ENCODE data around the gene IFNA2.
"Not testable (repeated sequence)": the region's sequence is repeated elsewhere in the genome, so short reads cannot be mapped to it uniquely, and the experiment has no call there.

The IFNA2 gene

GRCh38 chr9:21383627-21384026 is 1.6 kb downstream of the IFNA2 start:
- 61% methylated on average over 3 of the region's 4 CpGs for WGBS (ENCODE audit: insufficient coverage)
- ChIA-PET POLR2A (no interaction called here), CTCF (no interaction called here)
- Histone ChIP-seq H3K9me3 (ENCODE audit: control extremely low read depth in 1 of 5, control insufficient read depth in 4 of 5, insufficient read depth in 2 of 5, low read depth in 1 of 5, low read length in 4 of 5) (no peaks in the 10 kb centered on the region), H3K4me1 (ENCODE audit: control extremely low read depth in 1 of 4, control insufficient read depth in 4 of 4, insufficient read depth in 4 of 4, low read length in 3 of 4) (peaks cover 15 to 34% (median 23%) of the 10 kb centered on the region in 4 experiments), H3K27me3 (replicated peaks in 2 of 5; ENCODE audit: control insufficient read depth in 4 of 5, insufficient read depth in 5 of 5, low read length in 4 of 5) (no peaks in the 10 kb centered on the region), H3K27ac (ENCODE audit: insufficient read depth in 1 of 2, low read depth in 1 of 2, low read length in 2 of 2, poor library complexity in 1 of 2, severe bottlenecking in 2 of 2) (no peak overlapping the region), H3K4me3 (ENCODE audit: control insufficient read depth in 1 of 7, extremely low read depth in 1 of 7, insufficient read depth in 4 of 7, low read depth in 2 of 7, low read length in 6 of 7) (peak overlapping the region in 1 of 7 experiments; percentile 0), H3K36me3 (ENCODE audit: control insufficient read depth in 4 of 4, insufficient read depth in 4 of 4, low read length in 3 of 4) (no peaks in the 10 kb centered on the region)
- peak in 1 of 3 donors; percentile 39 for DNase-seq

- POLR2A ChIA-PET, result no interaction called here
- no peaks in the 10 kb centered on the region for H3K27me3 ChIP-seq (replicated peaks in 2 of 5; ENCODE audit: control insufficient read depth in 4 of 5, insufficient read depth in 5 of 5, low read length in 4 of 5)
- peak; percentile 60 to 93 (median 90) for DNase-seq
- 64% methylated on average over 3 of the region's 5 CpGs for WGBS (ENCODE audit: insufficient coverage)
- peak overlapping the region in 6 of 7 experiments; percentile 5 to 73 (median 47) for H3K4me3 ChIP-seq (ENCODE audit: control insufficient read depth in 1 of 7, extremely low read depth in 1 of 7, insufficient read depth in 4 of 7, low read depth in 2 of 7, low read length in 6 of 7)
- peaks cover 15 to 34% (median 23%) of the 10 kb centered on the region in 4 experiments for H3K4me1 ChIP-seq (ENCODE audit: control extremely low read depth in 1 of 4, control insufficient read depth in 4 of 4, insufficient read depth in 4 of 4, low read length in 3 of 4)
- H3K27ac ChIP-seq (ENCODE audit: insufficient read depth in 1 of 2, low read depth in 1 of 2, low read length in 2 of 2, poor library complexity in 1 of 2, severe bottlenecking in 2 of 2), result no peak overlapping the region
- CTCF ChIA-PET, result interaction anchor here (1.0 to 1.7 kb wide), 4 partner anchors 11 to 43 kb away, joined by 3 to 6 read pairs (median 4); no protein-coding TSS in a partner anchor
- no peaks in the 10 kb centered on the region for H3K9me3 ChIP-seq (ENCODE audit: control extremely low read depth in 1 of 5, control insufficient read depth in 4 of 5, insufficient read depth in 2 of 5, low read depth in 1 of 5, low read length in 4 of 5)
- H3K36me3 ChIP-seq (ENCODE audit: control insufficient read depth in 4 of 4, insufficient read depth in 4 of 4, low read length in 3 of 4), result no peaks in the 10 kb centered on the region
Measured at GRCh38 chr9:21381448-21382339, 3.5 kb downstream of the IFNA2 start.

GRCh38 chr9:21371467-21371866 is 13.7 kb downstream of the IFNA2 start:
- H3K27ac ChIP-seq (ENCODE audit: insufficient read depth in 1 of 2, low read depth in 1 of 2, low read length in 2 of 2, poor library complexity in 1 of 2, severe bottlenecking in 2 of 2); H3K36me3 ChIP-seq (ENCODE audit: control insufficient read depth in 4 of 4, insufficient read depth in 4 of 4, low read length in 3 of 4); POLR2A ChIA-PET; H3K9me3 ChIP-seq (ENCODE audit: control extremely low read depth in 1 of 5, control insufficient read depth in 4 of 5, insufficient read depth in 2 of 5, low read depth in 1 of 5, low read length in 4 of 5); H3K27me3 ChIP-seq (replicated peaks in 2 of 5; ENCODE audit: control insufficient read depth in 4 of 5, insufficient read depth in 5 of 5, low read length in 4 of 5); H3K4me1 ChIP-seq (ENCODE audit: control extremely low read depth in 1 of 4, control insufficient read depth in 4 of 4, insufficient read depth in 4 of 4, low read length in 3 of 4); DNase-seq; H3K4me3 ChIP-seq (ENCODE audit: control insufficient read depth in 1 of 7, extremely low read depth in 1 of 7, insufficient read depth in 4 of 7, low read depth in 2 of 7, low read length in 6 of 7): not testable (repeated sequence)
- 86% methylated on average over 1 of the region's 4 CpGs for WGBS (ENCODE audit: insufficient coverage)
- CTCF ChIA-PET, result interaction anchor here (0.6 to 2.0 kb wide), 3 partner anchors 10 to 21 kb away, joined by 3 to 5 read pairs (median 3); no protein-coding TSS in a partner anchor

GRCh38 chr9:21367957-21368356 is 17.2 kb downstream of the IFNA2 start, which contains the start of gene IFNA13:
Gene IFNA13 (minus strand): TSS chr9:21368057. CDS start chr9:21368010, 47 bp downstream.
- Histone ChIP-seq H3K36me3 (ENCODE audit: control insufficient read depth in 4 of 4, insufficient read depth in 4 of 4, low read length in 3 of 4) (no peaks in the 10 kb centered on the region), H3K9me3 (ENCODE audit: control extremely low read depth in 1 of 5, control insufficient read depth in 4 of 5, insufficient read depth in 2 of 5, low read depth in 1 of 5, low read length in 4 of 5) (no peaks in the 10 kb centered on the region), H3K27ac (ENCODE audit: insufficient read depth in 1 of 2, low read depth in 1 of 2, low read length in 2 of 2, poor library complexity in 1 of 2, severe bottlenecking in 2 of 2) (no peak within 1 kb of the TSS), H3K4me3 (ENCODE audit: control insufficient read depth in 1 of 7, extremely low read depth in 1 of 7, insufficient read depth in 4 of 7, low read depth in 2 of 7, low read length in 6 of 7) (no peak within 1 kb of the TSS), H3K27me3 (replicated peaks in 2 of 5; ENCODE audit: control insufficient read depth in 4 of 5, insufficient read depth in 5 of 5, low read length in 4 of 5) (no peaks in the 10 kb centered on the region), H3K4me1 (ENCODE audit: control extremely low read depth in 1 of 4, control insufficient read depth in 4 of 4, insufficient read depth in 4 of 4, low read length in 3 of 4) (peaks cover 0 to 10% (median 0%) of the 10 kb centered on the region in 4 experiments)
- DNase-seq, result no peak
- ChIA-PET CTCF (no interaction called here), POLR2A (no interaction called here)
- no CpG with 5 or more reads among the region's 3 CpGs for WGBS (ENCODE audit: insufficient coverage)

GRCh38 chr9:21367169-21367568 is 18.0 kb downstream of the IFNA2 start:
- H3K9me3 ChIP-seq (ENCODE audit: control extremely low read depth in 1 of 5, control insufficient read depth in 4 of 5, insufficient read depth in 2 of 5, low read depth in 1 of 5, low read length in 4 of 5); H3K4me1 ChIP-seq (ENCODE audit: control extremely low read depth in 1 of 4, control insufficient read depth in 4 of 4, insufficient read depth in 4 of 4, low read length in 3 of 4); H3K27ac ChIP-seq (ENCODE audit: insufficient read depth in 1 of 2, low read depth in 1 of 2, low read length in 2 of 2, poor library complexity in 1 of 2, severe bottlenecking in 2 of 2); H3K27me3 ChIP-seq (replicated peaks in 2 of 5; ENCODE audit: control insufficient read depth in 4 of 5, insufficient read depth in 5 of 5, low read length in 4 of 5); DNase-seq; H3K36me3 ChIP-seq (ENCODE audit: control insufficient read depth in 4 of 4, insufficient read depth in 4 of 4, low read length in 3 of 4); H3K4me3 ChIP-seq (ENCODE audit: control insufficient read depth in 1 of 7, extremely low read depth in 1 of 7, insufficient read depth in 4 of 7, low read depth in 2 of 7, low read length in 6 of 7); CTCF ChIA-PET; POLR2A ChIA-PET: not testable (repeated sequence)
- WGBS (ENCODE audit: insufficient coverage), result no CpG with 5 or more reads among the region's 2 CpGs

- H3K36me3 ChIP-seq (ENCODE audit: control insufficient read depth in 4 of 4, insufficient read depth in 4 of 4, low read length in 3 of 4), result no peaks in the 10 kb centered on the region
Measured at GRCh38 chr9:21362287-21362686, 22.9 kb downstream of the IFNA2 start.

More at GRCh38 chr9:21362287-21362686, 22.9 kb downstream of the IFNA2 start:
- no peaks in the 10 kb centered on the region for H3K9me3 ChIP-seq (ENCODE audit: control extremely low read depth in 1 of 5, control insufficient read depth in 4 of 5, insufficient read depth in 2 of 5, low read depth in 1 of 5, low read length in 4 of 5)
- H3K4me1 ChIP-seq (ENCODE audit: control extremely low read depth in 1 of 4, control insufficient read depth in 4 of 4, insufficient read depth in 4 of 4, low read length in 3 of 4), result peaks cover 0 to 21% (median 6%) of the 10 kb centered on the region in 4 experiments
- DNase-seq, result no peak
- H3K27me3 ChIP-seq (replicated peaks in 2 of 5; ENCODE audit: control insufficient read depth in 4 of 5, insufficient read depth in 5 of 5, low read length in 4 of 5), result no peaks in the 10 kb centered on the region
- no peak overlapping the region for H3K4me3 ChIP-seq (ENCODE audit: control insufficient read depth in 1 of 7, extremely low read depth in 1 of 7, insufficient read depth in 4 of 7, low read depth in 2 of 7, low read length in 6 of 7)
- ChIA-PET CTCF (no interaction called here), POLR2A (no interaction called here)
- no peak overlapping the region for H3K27ac ChIP-seq (ENCODE audit: insufficient read depth in 1 of 2, low read depth in 1 of 2, low read length in 2 of 2, poor library complexity in 1 of 2, severe bottlenecking in 2 of 2)
- WGBS (ENCODE audit: insufficient coverage), result 100% methylated on average over 2 of the region's 8 CpGs
